H9 (cell line): ENCODE data around the gene RNU6-9. TPM values are rescaled to one million over a fixed set of nuclear protein-coding genes. Genes with fewer than 3 reads are reported as not detected.

Experiments
- DNase-seq: peaks from one replicate; pipeline ENCODE4 v3.0.0-alpha.2; 2017
- H2AFZ ChIP-seq: one replicate; pipeline ENCODE4 v1.6.1; 2013; ENCODE audit warnings: mild to moderate bottlenecking, low read length, control low read depth, moderate library complexity
- H2AK5ac ChIP-seq: 2 replicates; pipeline ENCODE4 v1.6.1; 2013; ENCODE audit warnings: low read length, control low read depth, mixed read lengths; ENCODE audit not compliant: insufficient read length
- H2BK120ac ChIP-seq: one replicate; pipeline ENCODE4 v1.6.1; 2013; ENCODE audit warnings: low read depth, mild to moderate bottlenecking, low read length, control low read depth, inconsistent platforms; ENCODE audit not compliant: poor library complexity, severe bottlenecking
- H2BK12ac ChIP-seq: 2 replicates; pipeline ENCODE4 v1.6.1; 2013; ENCODE audit warnings: low read length, control low read depth, mixed read lengths, low read depth; ENCODE audit not compliant: insufficient read length
- H2BK15ac ChIP-seq: 2 replicates; pipeline ENCODE4 v1.6.1; 2013; ENCODE audit warnings: low read depth, low read length, control low read depth
- H2BK20ac ChIP-seq: one replicate; pipeline ENCODE4 v1.6.1; 2013; ENCODE audit warnings: low read depth, mild to moderate bottlenecking, low read length, control low read depth, inconsistent platforms; ENCODE audit not compliant: poor library complexity, severe bottlenecking
- H2BK5ac ChIP-seq: 2 replicates; pipeline ENCODE4 v1.6.1; 2013; ENCODE audit warnings: low read length, control low read depth, mixed read lengths; ENCODE audit not compliant: insufficient read length
- H3K14ac ChIP-seq: 2 replicates; pipeline ENCODE4 v1.6.1; 2013; ENCODE audit warnings: low read length, control low read depth; ENCODE audit not compliant: insufficient read depth
- H3K18ac ChIP-seq: 2 replicates; pipeline ENCODE4 v1.6.1; 2013; ENCODE audit warnings: low read depth, mild to moderate bottlenecking, mixed read lengths, low read length, control low read depth; ENCODE audit not compliant: insufficient read length
- H3K23ac ChIP-seq: 2 replicates; pipeline ENCODE4 v1.6.1; 2013; ENCODE audit warnings: low read length, control low read depth, mixed read lengths, low read depth; ENCODE audit not compliant: insufficient read length
- H3K23me2 ChIP-seq: 2 replicates; pipeline ENCODE4 v1.6.1; 2013; ENCODE audit warnings: low read depth, mild to moderate bottlenecking, mixed read lengths, low read length, control low read depth; ENCODE audit not compliant: insufficient read length, poor library complexity, severe bottlenecking
- H3K27ac ChIP-seq: 2 replicates; pipeline ENCODE4 v1.5.1; 2013; ENCODE audit warnings: low read length, control low read depth, mixed read lengths, low read depth; ENCODE audit not compliant: insufficient read length
- H3K27me3 ChIP-seq: 2 replicates; pipeline ENCODE4 v1.6.1; 2013; ENCODE audit warnings: low read length, control low read depth, inconsistent platforms; ENCODE audit not compliant: insufficient read depth
- H3K4ac ChIP-seq: 2 replicates; pipeline ENCODE4 v1.6.1; 2013; ENCODE audit warnings: low read depth, mild to moderate bottlenecking, control low read depth, inconsistent platforms, low read length, moderate library complexity
- H3K4me1 ChIP-seq: 2 replicates; pipeline ENCODE4 v1.6.1; 2013; ENCODE audit warnings: low read length, control low read depth, inconsistent platforms; ENCODE audit not compliant: insufficient read depth
- H3K4me2 ChIP-seq: 2 replicates; pipeline ENCODE4 v1.6.1; 2013; ENCODE audit warnings: low read length, control low read depth, mixed read lengths; ENCODE audit not compliant: insufficient read length, insufficient read depth
- H3K56ac ChIP-seq: 2 replicates; pipeline ENCODE4 v1.6.1; 2013; ENCODE audit warnings: low read depth, mild to moderate bottlenecking, mixed read lengths, low read length, control low read depth; ENCODE audit not compliant: insufficient read length
- H3K79me1 ChIP-seq: 2 replicates; pipeline ENCODE4 v1.6.1; 2013; ENCODE audit warnings: low read depth, mild to moderate bottlenecking, moderate library complexity, low read length, control low read depth, inconsistent platforms; ENCODE audit not compliant: insufficient read depth, poor library complexity, severe bottlenecking
- H3K79me2 ChIP-seq: 2 replicates; pipeline ENCODE4 v1.6.1; 2013; ENCODE audit warnings: low read length, control low read depth, inconsistent platforms; ENCODE audit not compliant: insufficient read depth
- H3K9ac ChIP-seq: 2 replicates; pipeline ENCODE4 v1.6.1; 2013; ENCODE audit warnings: low read length, control low read depth, mixed read lengths; ENCODE audit not compliant: insufficient read length; ENCODE audit errors: extremely low read depth
- H3K9me3 ChIP-seq: one replicate; pipeline ENCODE4 v1.6.1; 2013; ENCODE audit warnings: low read depth, low read length, inconsistent platforms; ENCODE audit not compliant: control insufficient read depth
- H3T11ph ChIP-seq: one replicate; pipeline ENCODE4 v1.6.1; 2013; ENCODE audit warnings: mild to moderate bottlenecking, low read length, control low read depth, inconsistent platforms
- H4K20me1 ChIP-seq: one replicate; pipeline ENCODE4 v1.6.1; 2013; ENCODE audit not compliant: control insufficient read depth, insufficient read length, insufficient read depth
- H4K5ac ChIP-seq: 2 replicates; pipeline ENCODE4 v1.6.1; 2013; ENCODE audit warnings: low read depth, mild to moderate bottlenecking, mixed read lengths, low read length, control low read depth; ENCODE audit not compliant: insufficient read length
- H4K8ac ChIP-seq: replicated peaks from 2 replicates; pipeline ENCODE4 v1.6.1; 2013; ENCODE audit warnings: low read length, control low read depth, mixed read lengths, low read depth; ENCODE audit not compliant: insufficient read length
- H4K91ac ChIP-seq: 2 replicates; pipeline ENCODE4 v1.6.1; 2013; ENCODE audit warnings: low read depth, mild to moderate bottlenecking, moderate library complexity, mixed read lengths, low read length, control low read depth; ENCODE audit not compliant: insufficient read length
- H3K27ac Mint-ChIP-seq, 3 experiments: 2 replicates in 2 of 3; 3 replicates in 1 of 3; pipeline ENCODE4 v1.8.0; 2020 to 2021; ENCODE audit warnings: mixed read lengths in 3 of 3, mild to moderate bottlenecking in 1 of 3, moderate library complexity in 1 of 3
- H3K27me3 Mint-ChIP-seq: 2 replicates; pipeline ENCODE4 v1.8.0; 2021; ENCODE audit warnings: low read depth, mild to moderate bottlenecking, moderate library complexity, mixed read lengths
- H3K36me3 Mint-ChIP-seq, 3 experiments: 2 replicates in 2 of 3; 3 replicates in 1 of 3; pipeline ENCODE4 v1.8.0; 2020 to 2021; ENCODE audit warnings: low read depth in 3 of 3, mixed read lengths in 3 of 3; ENCODE audit not compliant: insufficient read depth in 1 of 3
- H3K4me1 Mint-ChIP-seq, 2 experiments: 2 replicates each; pipeline ENCODE4 v1.8.0; 2020; ENCODE audit warnings: mixed read lengths in 2 of 2
- H3K4me3 Mint-ChIP-seq, 2 experiments: 2 replicates in 1 of 2; 3 replicates in 1 of 2; pipeline ENCODE4 v1.8.0; 2020 to 2021; ENCODE audit warnings: mild to moderate bottlenecking in 2 of 2, mixed read lengths in 2 of 2, moderate library complexity in 1 of 2
- H3K9me3 Mint-ChIP-seq, 2 experiments: 2 replicates in 1 of 2; 3 replicates in 1 of 2; pipeline ENCODE4 v1.8.0; 2020; ENCODE audit warnings: mild to moderate bottlenecking in 2 of 2, mixed read lengths in 2 of 2, moderate library complexity in 1 of 2
- CTCF ChIP-seq: fragments of 200-600 bp; sonication (generic); conservative IDR thresholded peaks from 3 replicates; pipeline ENCODE4 v1.8.0; 2021; ENCODE audit warnings: antibody characterized with exemption, mild to moderate bottlenecking
- WGBS: extraction: QIAGEN DNeasy Blood & Tissue Kit; methylation state at CpG from one replicate; pipeline ENCODE4 v1.1.7; 2013; ENCODE audit warnings: missing lambda C conversion rate, low lambda C conversion rate, mixed read lengths; ENCODE audit not compliant: insufficient read length; ENCODE audit errors: extremely low coverage; 5-methylcytosine and 5-hydroxymethylcytosine counted together
- total RNA-seq: library from RNA; stranded (reverse); gene quantifications from 2 replicates; pipeline ENCODE4 v1.2.1, GENCODE V29; 2021

Gene RNU6-9
- total RNA-seq, 1 experiment from 2014 or later = not detected

- H4K5ac ChIP-seq = no peak within 1 kb of the TSS
- H3K9me3 ChIP-seq = no peaks in the 10 kb centered on the region
- no peak within 1 kb of the TSS for H4K8ac ChIP-seq
- no peaks in the 10 kb centered on the region for H4K20me1 ChIP-seq
- no peak within 1 kb of the TSS for H3K9ac ChIP-seq
- peak; percentile 85 for TF ChIP-seq CTCF
- H3K4me1 ChIP-seq = no peaks in the 10 kb centered on the region
- no peak within 1 kb of the TSS for H2BK120ac ChIP-seq
- H2BK20ac ChIP-seq = no peak within 1 kb of the TSS
- H4K91ac ChIP-seq = no peak within 1 kb of the TSS
- no peak within 1 kb of the TSS for H2BK15ac ChIP-seq
- Mint-ChIP-seq H3K9me3 (peaks cover 0 to 3% of the 10 kb centered on the region in 2 experiments; a peak in 2 of 5 replicates), H3K4me1 (peaks cover 3 to 5% of the 10 kb centered on the region in 2 experiments; a peak in 2 of 4 replicates), H3K27ac (no peak within 1 kb of the TSS), H3K36me3 (peaks cover 0 to 2% (median 0%) of the 10 kb centered on the region in 3 experiments; a peak in 1 of 7 replicates), H3K4me3 (peak within 1 kb of the TSS; percentile 58 to 82), H3K27me3 (peaks cover 74% of the 10 kb centered on the region)
- H3K79me2 ChIP-seq = no peaks in the 10 kb centered on the region
- H3K4me2 ChIP-seq = peak within 1 kb of the TSS; percentile 51
- peaks cover 22% of the 10 kb centered on the region for H3K23me2 ChIP-seq
- WGBS = no CpG with 5 or more reads among the region's 87 CpGs
- H3K79me1 ChIP-seq = no peaks in the 10 kb centered on the region
- H3K18ac ChIP-seq = no peak within 1 kb of the TSS
- no peak within 1 kb of the TSS for H2AFZ ChIP-seq
- H3K27ac ChIP-seq = no peak within 1 kb of the TSS
- H2BK5ac ChIP-seq = no peak within 1 kb of the TSS
- H2AK5ac ChIP-seq = no peak within 1 kb of the TSS
- 0 out of 2 replicates have a peak within 1 kb of the TSS, but pooled peaks have one; percentile 11 for H3K14ac ChIP-seq
- peaks cover 19% of the 10 kb centered on the region; the same call in 1 of the 2 replicates for H3K27me3 ChIP-seq
- no peak within 1 kb of the TSS for H3K56ac ChIP-seq
- H2BK12ac ChIP-seq = no peak within 1 kb of the TSS
- no peak within 1 kb of the TSS for H3T11ph ChIP-seq
- H3K23ac ChIP-seq = no peak within 1 kb of the TSS
- H3K4ac ChIP-seq = no peak within 1 kb of the TSS
- DNase-seq = peak; percentile 89
Measured at GRCh38 chr19:917323-918151, 24.3 kb downstream of the RNU6-9 start, which contains the start of gene KISS1R. KISS1R (plus strand) TSS chr19:917333; CDS start chr19:917503, 170 bp downstream.
